Measurements from ENCODE around the gene OSTC.
A peak's percentile ranks its signal among the peaks of the same experiment; 100 is the strongest.

Gene OSTC

GRCh38 chr4:108650212-108651013 is at the start of gene OSTC:
Gene OSTC, plus strand, starts transcription at chr4:108650599. Its CDS starts 57 bp downstream, at chr4:108650656.
- peaks cover 33% of the 10 kb centered on the region for H3K36me3 ChIP-seq (ENCODE audit: low read depth)
- H3K27me3 ChIP-seq (ENCODE audit: insufficient read depth, poor library complexity, severe bottlenecking): no peaks in the 10 kb centered on the region
- no peak for TF ChIP-seq CTCF (IDR thresholded peaks at IDR 0.05; ENCODE audit: poor library complexity, severe bottlenecking)
- no peaks in the 10 kb centered on the region for H3K9me3 ChIP-seq (ENCODE audit: severe bottlenecking)
- DNase-seq (ENCODE audit: low spot score) (peak; percentile 95), ATAC-seq (ENCODE audit: low read depth) (peak; percentile 84)
- H3K27ac ChIP-seq (ENCODE audit: poor library complexity, severe bottlenecking): peak within 1 kb of the TSS; percentile 41
- H3K4me1 ChIP-seq (ENCODE audit: insufficient read depth, poor library complexity, severe bottlenecking): peaks cover 18% of the 10 kb centered on the region
- H3K4me3 ChIP-seq (ENCODE audit: severe bottlenecking): peak within 1 kb of the TSS; percentile 73

DNA sequence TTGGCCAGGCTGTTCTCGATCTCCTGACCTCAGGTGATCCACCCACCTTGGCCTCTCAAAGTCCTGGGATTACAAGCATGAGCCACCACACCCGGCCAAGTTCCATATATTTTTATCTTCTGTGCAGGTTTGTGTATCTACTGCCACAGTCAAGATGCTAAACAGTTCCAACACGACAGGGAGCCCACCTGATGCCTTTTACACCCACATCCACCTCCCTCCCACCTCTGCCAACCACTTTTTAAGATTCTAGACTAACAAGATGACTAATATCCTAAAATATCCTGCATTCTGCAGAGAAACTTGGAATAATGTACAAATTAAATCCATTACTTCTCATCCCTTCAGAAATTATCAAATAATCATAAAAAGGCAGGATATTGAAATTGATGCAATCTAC is 49.3 kb upstream of the OSTC start:
- H3K27ac ChIP-seq (ENCODE audit: poor library complexity, severe bottlenecking): peak overlapping the region; percentile 16
- no peaks in the 10 kb centered on the region for H3K9me3 ChIP-seq (ENCODE audit: severe bottlenecking)
- TF ChIP-seq CTCF (IDR thresholded peaks at IDR 0.05; ENCODE audit: poor library complexity, severe bottlenecking): no peak
- no peaks in the 10 kb centered on the region for H3K27me3 ChIP-seq (ENCODE audit: insufficient read depth, poor library complexity, severe bottlenecking)
- ATAC-seq (ENCODE audit: low read depth): no peak
- DNase-seq (ENCODE audit: low spot score): no peak
- H3K36me3 ChIP-seq (ENCODE audit: low read depth): no peaks in the 10 kb centered on the region
- H3K4me3 ChIP-seq (ENCODE audit: severe bottlenecking): no peak overlapping the region
- peaks cover 6% of the 10 kb centered on the region for H3K4me1 ChIP-seq (ENCODE audit: insufficient read depth, poor library complexity, severe bottlenecking)

DNA sequence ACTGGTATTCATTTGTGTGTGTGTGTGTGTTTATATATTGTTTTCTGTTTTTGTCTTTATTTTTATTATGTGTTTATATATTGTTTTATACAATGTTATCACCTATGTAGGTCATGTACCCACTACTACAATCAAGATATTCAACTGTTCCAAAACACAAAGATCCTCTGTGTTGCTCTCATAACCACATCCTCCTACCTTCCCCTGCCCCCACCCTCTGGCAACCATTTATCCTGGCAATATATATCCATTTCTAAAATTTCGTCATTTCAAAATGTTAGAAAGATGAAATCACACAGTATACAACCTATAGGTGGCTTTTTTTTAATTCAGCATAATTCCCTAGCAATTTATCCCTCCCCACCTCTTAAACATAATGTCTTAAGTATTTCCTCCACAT is 48.9 kb upstream of the OSTC start:
- Histone ChIP-seq H3K36me3 (ENCODE audit: low read depth) (no peaks in the 10 kb centered on the region), H3K27me3 (ENCODE audit: insufficient read depth, poor library complexity, severe bottlenecking) (no peaks in the 10 kb centered on the region)
- ATAC-seq (ENCODE audit: low read depth): peak; percentile 33; the same call in 1 of the 3 replicates

GRCh38 chr4:108602163-108602562 is 48.2 kb upstream of the OSTC start:
- H3K27me3 ChIP-seq (ENCODE audit: insufficient read depth, poor library complexity, severe bottlenecking): no peaks in the 10 kb centered on the region
- H3K9me3 ChIP-seq (ENCODE audit: severe bottlenecking): no peaks in the 10 kb centered on the region
- no peak for DNase-seq (ENCODE audit: low spot score)
- no peak for ATAC-seq (ENCODE audit: low read depth)
- H3K36me3 ChIP-seq (ENCODE audit: low read depth): no peaks in the 10 kb centered on the region
- TF ChIP-seq CTCF (IDR thresholded peaks at IDR 0.05; ENCODE audit: poor library complexity, severe bottlenecking): no peak
- H3K4me1 ChIP-seq (ENCODE audit: insufficient read depth, poor library complexity, severe bottlenecking): peaks cover 6% of the 10 kb centered on the region
- no peak overlapping the region for H3K4me3 ChIP-seq (ENCODE audit: severe bottlenecking)
- peak overlapping the region; percentile 16 for H3K27ac ChIP-seq (ENCODE audit: poor library complexity, severe bottlenecking)

More for the DNA sequence above, 48.9 kb upstream of the OSTC start:
- Histone ChIP-seq H3K9me3 (ENCODE audit: severe bottlenecking) (no peaks in the 10 kb centered on the region), H3K27ac (ENCODE audit: poor library complexity, severe bottlenecking) (peak overlapping the region; percentile 16), H3K4me3 (ENCODE audit: severe bottlenecking) (no peak overlapping the region), H3K4me1 (ENCODE audit: insufficient read depth, poor library complexity, severe bottlenecking) (peaks cover 6% of the 10 kb centered on the region)
- DNase-seq (ENCODE audit: low spot score): no peak
- TF ChIP-seq CTCF (IDR thresholded peaks at IDR 0.05; ENCODE audit: poor library complexity, severe bottlenecking): no peak

Measured in RWPE2 (cell line).